SK-N-SH (cell line): Measurements from ENCODE around the gene SLC38A2. TPM values are rescaled to one million over a fixed set of nuclear protein-coding genes. Genes with fewer than 3 reads are reported as not detected.

ENCODE experiments used
- CTCF ChIA-PET: fragments of 300-600, 350-600 bp; formaldehyde crosslinking; extraction: SDS; loops from one replicate; lab custom pipeline; 2021; lab: Yijun Ruan, JAX
- POLR2A ChIA-PET: fragments of 350-600 bp; sonication (Branson Sonifier 250); formaldehyde crosslinking; extraction: SDS; loops from one replicate; lab custom pipeline; 2020; ENCODE audit warnings: antibody characterized with exemption, inconsistent platforms; lab: Yijun Ruan, JAX
- DNase-seq: peaks from one replicate; pipeline ENCODE4 v3.0.0; 2012
- H2AFZ ChIP-seq: fragments of 200-600 bp; sonication (generic); 2 replicates; pipeline ENCODE4 v1.8.1; 2016; ENCODE audit warnings: antibody characterized with exemption, mild to moderate bottlenecking, low read depth
- H3F3A ChIP-seq: fragments of 200-600 bp; sonication (generic); replicated peaks from 2 replicates; pipeline ENCODE3; 2016; ENCODE audit warnings: antibody characterized with exemption, mild to moderate bottlenecking; ENCODE audit not compliant: insufficient read depth
- H3K27ac ChIP-seq, 2 experiments: fragments of 200-500 bp in 1 of 2; fragments of 200-600 bp in 1 of 2; sonication (Bioruptor generic) in 1 of 2; sonication (generic), shearing (Covaris generic) in 1 of 2; 2 replicates each; pipeline versions ENCODE4 v1.5.1 to v1.6.1; 2014 to 2016; ENCODE audit warnings: low read depth in 2 of 2, inconsistent platforms in 1 of 2, low read length in 1 of 2, mild to moderate bottlenecking in 1 of 2, mixed read lengths in 1 of 2
- H3K27me3 ChIP-seq: fragments of 200-600 bp; sonication (generic), shearing (Covaris generic); 2 replicates; pipeline ENCODE4 v1.6.1; 2016; ENCODE audit warnings: mixed run types; ENCODE audit not compliant: insufficient read depth
- H3K36me3 ChIP-seq, 2 experiments: fragments of 200-500 bp in 1 of 2; fragments of 200-600 bp in 1 of 2; sonication (Bioruptor generic) in 1 of 2; sonication (generic) in 1 of 2; replicated peaks in 1 of 2; 2 replicates each; pipeline versions ENCODE3 to v1.5.1; 2014 to 2016; ENCODE audit warnings: low read length in 1 of 2, mild to moderate bottlenecking in 1 of 2; ENCODE audit not compliant: insufficient read depth in 2 of 2, control insufficient read depth in 1 of 2
- H3K4me1 ChIP-seq, 2 experiments: fragments of 200-500 bp in 1 of 2; fragments of 200-600 bp in 1 of 2; sonication (Bioruptor generic) in 1 of 2; sonication (generic), shearing (Covaris generic) in 1 of 2; 2 replicates each; pipeline versions ENCODE4 v1.5.1 to v1.6.1; 2014 to 2016; ENCODE audit warnings: low read depth in 1 of 2, low read length in 1 of 2, mixed run types in 1 of 2; ENCODE audit not compliant: insufficient read depth in 2 of 2, control insufficient read depth in 1 of 2
- H3K4me2 ChIP-seq: fragments of 200-600 bp; sonication (generic), shearing (Covaris generic); 2 replicates; pipeline ENCODE4 v1.6.1; 2017; ENCODE audit warnings: mixed run types
- H3K4me3 ChIP-seq, 2 experiments: fragments of 200-500 bp in 1 of 2; fragments of 200-600 bp in 1 of 2; sonication (Bioruptor generic) in 1 of 2; sonication (generic), shearing (Covaris generic) in 1 of 2; 2 replicates each; pipeline versions ENCODE4 v1.5.1 to v1.8.1; 2014 to 2016; ENCODE audit warnings: low read depth in 2 of 2, inconsistent platforms in 1 of 2, low read length in 1 of 2, mild to moderate bottlenecking in 1 of 2, mixed read lengths in 1 of 2, moderate library complexity in 1 of 2
- H3K79me2 ChIP-seq: fragments of 200-600 bp; sonication (generic); 2 replicates; pipeline ENCODE4 v1.8.1; 2017; ENCODE audit warnings: mild to moderate bottlenecking; ENCODE audit not compliant: insufficient read depth
- H3K9ac ChIP-seq: fragments of 200-600 bp; sonication (generic); 2 replicates; pipeline ENCODE4 v1.6.1; 2017; ENCODE audit warnings: mixed run types
- H3K9me2 ChIP-seq: fragments of 200-600 bp; sonication (generic); 2 replicates; pipeline ENCODE4 v1.6.1; 2017; ENCODE audit warnings: mixed run types
- H3K9me3 ChIP-seq: fragments of 200-600 bp; sonication (generic); 2 replicates; pipeline ENCODE4 v1.6.1; 2017; ENCODE audit warnings: mixed run types, mild to moderate bottlenecking, moderate library complexity
- H4K20me1 ChIP-seq: fragments of 200-600 bp; sonication (generic); 2 replicates; pipeline ENCODE4 v1.6.1; 2017; ENCODE audit warnings: mild to moderate bottlenecking, mixed run types; ENCODE audit not compliant: insufficient read depth
- CHD2 ChIP-seq: fragments of 150-350 bp; IDR thresholded peaks from 2 replicates; pipeline ENCODE4 v1.6.1; 2018; ENCODE audit warnings: low read length; ENCODE audit not compliant: partially characterized antibody
- EP300 ChIP-seq, 2 experiments: IDR thresholded peaks; 2 replicates each; pipeline versions ENCODE4 v1.4.0 to v1.6.1; 2012; ENCODE audit warnings: borderline replicate concordance in 1 of 2, low read depth in 1 of 2, low read length in 1 of 2
- FOSL2 ChIP-seq: IDR thresholded peaks from 2 replicates; pipeline ENCODE4 v1.4.0; 2012; ENCODE audit warnings: low read depth, mild to moderate bottlenecking, moderate library complexity, borderline replicate concordance
- FOXM1 ChIP-seq: IDR thresholded peaks from 2 replicates; pipeline ENCODE4 v1.4.0; 2012; ENCODE audit warnings: low read depth, mild to moderate bottlenecking
- GABPA ChIP-seq: IDR thresholded peaks from 2 replicates; pipeline ENCODE4 v1.4.0; 2012; ENCODE audit warnings: low read depth, mild to moderate bottlenecking
- GATA2 ChIP-seq: sonication (generic); formaldehyde crosslinking; IDR thresholded peaks from 2 replicates; pipeline ENCODE4 v1.5.0; 2020; ENCODE audit warnings: mild to moderate bottlenecking, missing genetic modification reagents
- JUND ChIP-seq: IDR thresholded peaks from 2 replicates; pipeline ENCODE4 v1.4.0; 2012
- MEF2A ChIP-seq: IDR thresholded peaks from 2 replicates; pipeline ENCODE4 v1.4.0; 2012; ENCODE audit warnings: low read depth, borderline replicate concordance
- RCOR1 ChIP-seq: fragments of 150-350 bp; IDR thresholded peaks from 2 replicates; pipeline ENCODE4 v1.6.1; 2017; ENCODE audit warnings: antibody characterized with exemption, low read length
- RXRA ChIP-seq: IDR thresholded peaks from 2 replicates; pipeline ENCODE4 v1.4.0; 2012; ENCODE audit warnings: low read depth, mild to moderate bottlenecking, borderline replicate concordance
- SIN3A ChIP-seq: IDR thresholded peaks from 2 replicates; pipeline ENCODE4 v1.6.1; 2012; ENCODE audit warnings: low read depth, mild to moderate bottlenecking, low read length, moderate library complexity, borderline replicate concordance
- TEAD4 ChIP-seq: IDR thresholded peaks from 2 replicates; pipeline ENCODE4 v1.4.0; 2012; ENCODE audit warnings: mild to moderate bottlenecking, borderline replicate concordance; ENCODE audit not compliant: insufficient read depth
- WGBS: methylation state at CpG from one replicate; pipeline ENCODE4 v1.1.6; 2017; ENCODE audit warnings: low lambda C conversion rate; 5-methylcytosine and 5-hydroxymethylcytosine counted together
- polyA plus RNA-seq, 3 experiments: library from polyadenylated mRNA; depleted of rRNA; stranded (reverse); fragments of >200 nt; gene quantifications; 2 replicates each; pipeline ENCODE4 v1.2.3, GENCODE V29; 2012
- TF ChIP-seq, protein P1 (sequence below): fragments of 150-350 bp; IDR thresholded peaks from 2 replicates; pipeline ENCODE4 v1.6.1; 2017; ENCODE audit warnings: antibody characterized with exemption, low read length, low read depth, borderline replicate concordance
- TF ChIP-seq, protein P2 (sequence below): fragments of 150-350 bp; IDR thresholded peaks from 2 replicates; pipeline ENCODE4 v1.6.1; 2016; ENCODE audit warnings: mild to moderate bottlenecking, low read depth, low read length
- TF ChIP-seq, protein P3 (sequence below): IDR thresholded peaks from 2 replicates; pipeline ENCODE4; 2012
- TF ChIP-seq, protein P4 (sequence below): IDR thresholded peaks from 2 replicates; pipeline ENCODE4 v1.4.0; 2012; ENCODE audit warnings: low read depth, borderline replicate concordance

Gene SLC38A2
- polyA plus RNA-seq, 1 of the 3 experiments (the other 2 are of a cell fraction) = 135 TPM

DNA sequence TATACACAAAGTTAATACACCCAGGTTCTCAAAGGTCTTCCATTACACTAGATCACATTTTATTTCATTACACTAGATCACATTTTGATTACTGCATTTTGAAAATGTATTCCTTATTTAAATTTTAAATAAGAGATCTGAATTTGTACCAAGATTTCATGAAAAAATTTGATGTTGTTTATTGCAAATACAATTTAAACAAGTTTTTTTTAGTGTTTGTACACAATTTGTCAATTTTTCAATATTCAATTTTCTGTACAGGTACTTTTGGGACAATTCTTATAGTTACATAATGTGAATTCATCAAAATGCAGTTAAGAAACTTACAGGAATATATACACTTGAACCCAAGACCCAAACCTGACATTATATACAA lies 14.3 kb downstream of the SLC38A2 start:
- ChIA-PET POLR2A (no interaction called here), CTCF (no interaction called here)

DNA sequence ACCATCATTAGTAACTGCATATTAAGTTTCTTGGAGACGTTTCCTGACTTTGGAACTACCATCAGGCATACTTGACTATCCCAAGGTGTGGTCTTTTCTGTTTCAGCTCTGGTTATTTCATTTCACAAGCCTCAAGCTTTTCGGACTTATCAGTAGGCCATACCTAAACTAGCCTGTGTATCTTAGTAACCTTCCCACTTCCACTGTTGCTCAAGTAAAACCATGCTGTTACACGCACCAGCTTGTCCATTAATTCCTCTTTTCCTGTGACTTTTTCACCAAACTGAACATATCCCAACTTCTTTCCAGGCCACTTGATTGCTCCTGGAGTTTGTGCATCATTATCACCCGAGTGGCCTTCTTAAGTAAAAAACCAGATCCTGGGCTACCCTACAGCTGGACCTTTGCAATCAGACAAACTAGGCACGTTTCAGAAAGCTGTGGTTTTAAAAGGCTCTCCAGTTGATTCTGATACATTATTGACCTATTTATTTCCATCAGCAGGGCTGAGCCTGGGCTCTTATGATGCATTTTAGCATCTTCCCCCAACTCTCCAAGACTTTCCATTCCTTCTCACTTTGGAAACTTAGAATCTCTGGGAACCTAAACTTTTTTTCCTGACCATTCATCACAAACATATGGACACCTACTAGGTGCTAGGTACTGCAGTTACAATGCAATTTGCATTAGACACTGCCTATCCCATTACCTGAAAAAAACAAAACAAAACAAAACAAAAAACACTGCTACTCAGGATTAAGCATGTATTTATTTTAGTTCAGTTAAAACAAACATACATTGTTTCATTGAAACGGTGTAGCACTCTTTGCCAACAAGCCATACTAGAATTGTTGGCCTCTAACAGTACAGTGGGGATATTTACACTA lies 14.9 kb downstream of the SLC38A2 start:
- H3K27ac ChIP-seq = peak overlapping the region in 1 of 2 experiments; percentile 34; a peak in 2 of 4 replicates
- 34% methylated on average over 6 of the region's 6 CpGs for WGBS
- ChIA-PET CTCF (interaction anchor here (1.0 to 1.5 kb wide), 3 partner anchors 7 to 304 kb away, joined by 3 to 6 read pairs (median 4); no protein-coding TSS in a partner anchor), POLR2A (no interaction called here)
- no peaks in the 10 kb centered on the region for H3K27me3 ChIP-seq
- no peak overlapping the region for H3K9ac ChIP-seq
- peaks cover 73% of the 10 kb centered on the region for H3F3A ChIP-seq
- H3K79me2 ChIP-seq = peaks cover 7% of the 10 kb centered on the region; the same call in 1 of the 2 replicates
- H3K4me3 ChIP-seq = no peak overlapping the region
- peaks cover 62% of the 10 kb centered on the region for H4K20me1 ChIP-seq
- H3K9me3 ChIP-seq = no peaks in the 10 kb centered on the region
- peaks cover 0 to 2% of the 10 kb centered on the region in 2 experiments; a peak in 2 of 4 replicates for H3K4me1 ChIP-seq
- H3K4me2 ChIP-seq = no peak overlapping the region
- no peak overlapping the region for H2AFZ ChIP-seq
- no peaks in the 10 kb centered on the region for H3K9me2 ChIP-seq
- peaks cover 40 to 44% of the 10 kb centered on the region in 2 experiments for H3K36me3 ChIP-seq
- no peak for DNase-seq
- TF ChIP-seq JUND (peak; percentile 21), SIN3A (peak; percentile 96), GATA2 (CRISPR knock-in tag) (no peak), FOSL2 (no peak; the same call in 1 of the 2 replicates), RCOR1 (no peak), FOXM1 (no peak; the same call in 1 of the 2 replicates), MEF2A (no peak), GABPA (0 out of 2 replicates have a peak, but pooled peaks have one; percentile 1), EP300 (IDR thresholded peaks at IDR 0.05; ENCODE audit: borderline replicate concordance in 1 of 2, low read depth in 1 of 2, low read length in 1 of 2) (no peak), RXRA (no peak), CHD2 (no peak), TEAD4 (no peak)
- TF ChIP-seq, protein P1, sequence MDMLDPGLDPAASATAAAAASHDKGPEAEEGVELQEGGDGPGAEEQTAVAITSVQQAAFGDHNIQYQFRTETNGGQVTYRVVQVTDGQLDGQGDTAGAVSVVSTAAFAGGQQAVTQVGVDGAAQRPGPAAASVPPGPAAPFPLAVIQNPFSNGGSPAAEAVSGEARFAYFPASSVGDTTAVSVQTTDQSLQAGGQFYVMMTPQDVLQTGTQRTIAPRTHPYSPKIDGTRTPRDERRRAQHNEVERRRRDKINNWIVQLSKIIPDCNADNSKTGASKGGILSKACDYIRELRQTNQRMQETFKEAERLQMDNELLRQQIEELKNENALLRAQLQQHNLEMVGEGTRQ = no peak
- TF ChIP-seq, protein P2, sequence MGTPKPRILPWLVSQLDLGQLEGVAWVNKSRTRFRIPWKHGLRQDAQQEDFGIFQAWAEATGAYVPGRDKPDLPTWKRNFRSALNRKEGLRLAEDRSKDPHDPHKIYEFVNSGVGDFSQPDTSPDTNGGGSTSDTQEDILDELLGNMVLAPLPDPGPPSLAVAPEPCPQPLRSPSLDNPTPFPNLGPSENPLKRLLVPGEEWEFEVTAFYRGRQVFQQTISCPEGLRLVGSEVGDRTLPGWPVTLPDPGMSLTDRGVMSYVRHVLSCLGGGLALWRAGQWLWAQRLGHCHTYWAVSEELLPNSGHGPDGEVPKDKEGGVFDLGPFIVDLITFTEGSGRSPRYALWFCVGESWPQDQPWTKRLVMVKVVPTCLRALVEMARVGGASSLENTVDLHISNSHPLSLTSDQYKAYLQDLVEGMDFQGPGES = no peak
- TF ChIP-seq, protein P3, sequence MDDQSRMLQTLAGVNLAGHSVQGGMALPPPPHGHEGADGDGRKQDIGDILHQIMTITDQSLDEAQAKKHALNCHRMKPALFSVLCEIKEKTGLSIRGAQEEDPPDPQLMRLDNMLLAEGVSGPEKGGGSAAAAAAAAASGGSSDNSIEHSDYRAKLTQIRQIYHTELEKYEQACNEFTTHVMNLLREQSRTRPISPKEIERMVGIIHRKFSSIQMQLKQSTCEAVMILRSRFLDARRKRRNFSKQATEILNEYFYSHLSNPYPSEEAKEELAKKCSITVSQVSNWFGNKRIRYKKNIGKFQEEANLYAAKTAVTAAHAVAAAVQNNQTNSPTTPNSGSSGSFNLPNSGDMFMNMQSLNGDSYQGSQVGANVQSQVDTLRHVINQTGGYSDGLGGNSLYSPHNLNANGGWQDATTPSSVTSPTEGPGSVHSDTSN = 0 out of 2 replicates have a peak, but pooled peaks have one; percentile 2

More for the DNA sequence above, 14.3 kb downstream of the SLC38A2 start:
- no peak for DNase-seq
- Histone ChIP-seq H4K20me1 (peaks cover 68% of the 10 kb centered on the region), H3K4me1 (peaks cover 0 to 8% of the 10 kb centered on the region in 2 experiments; a peak in 3 of 4 replicates), H3K9ac (no peak overlapping the region), H3K9me2 (no peaks in the 10 kb centered on the region), H3K4me3 (no peak overlapping the region), H3F3A (peaks cover 80% of the 10 kb centered on the region), H2AFZ (no peak overlapping the region), H3K9me3 (no peaks in the 10 kb centered on the region), H3K27ac (peak overlapping the region in 1 of 2 experiments; percentile 34; a peak in 2 of 4 replicates), H3K79me2 (peaks cover 13% of the 10 kb centered on the region; the same call in 1 of the 2 replicates), H3K27me3 (no peaks in the 10 kb centered on the region), H3K36me3 (peaks cover 47 to 51% of the 10 kb centered on the region in 2 experiments), H3K4me2 (no peak overlapping the region)
- TF ChIP-seq, protein P4, sequence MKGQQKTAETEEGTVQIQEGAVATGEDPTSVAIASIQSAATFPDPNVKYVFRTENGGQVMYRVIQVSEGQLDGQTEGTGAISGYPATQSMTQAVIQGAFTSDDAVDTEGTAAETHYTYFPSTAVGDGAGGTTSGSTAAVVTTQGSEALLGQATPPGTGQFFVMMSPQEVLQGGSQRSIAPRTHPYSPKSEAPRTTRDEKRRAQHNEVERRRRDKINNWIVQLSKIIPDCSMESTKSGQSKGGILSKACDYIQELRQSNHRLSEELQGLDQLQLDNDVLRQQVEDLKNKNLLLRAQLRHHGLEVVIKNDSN = no peak
- TF ChIP-seq, protein P1 = no peak
- TF ChIP-seq, protein P3 = no peak
